MCF 10A (cell line): ENCODE data around the gene FGF14. TPM values are rescaled to one million over a fixed set of nuclear protein-coding genes. Genes with fewer than 3 reads are reported as not detected.

Source experiments
- BruUV-seq: library from RNA; stranded (reverse); fragments of 400-500 nt; replicated peaks from 2 replicates; lab custom pipeline; 2021; lab: Mats Ljungman, UMichigan
- CTCF ChIA-PET: fragments of 300-600 bp; sonication (Branson Sonifier 250); formaldehyde crosslinking; extraction: SDS; loops from one replicate; lab custom pipeline; 2021; ENCODE audit warnings: antibody characterized with exemption, inconsistent platforms; lab: Yijun Ruan, JAX
- POLR2A ChIA-PET: fragments of 300-600, 350-650 bp; sonication (Branson Sonifier 250); formaldehyde crosslinking; extraction: SDS; loops from one replicate; lab custom pipeline; 2020; ENCODE audit warnings: antibody characterized with exemption, inconsistent platforms; lab: Yijun Ruan, JAX
- DNase-seq: peaks from one replicate; pipeline ENCODE4 v3.0.0-alpha.2; 2018; ENCODE audit not compliant: unreplicated experiment
- H3K27ac Mint-ChIP-seq: one replicate; pipeline ENCODE4 v1.8.0; 2022; ENCODE audit warnings: mild to moderate bottlenecking, low read depth, mixed read lengths; ENCODE audit not compliant: unreplicated experiment
- H3K27me3 Mint-ChIP-seq: one replicate; pipeline ENCODE4 v1.8.0; 2022; ENCODE audit warnings: mixed read lengths; ENCODE audit not compliant: insufficient read depth, unreplicated experiment
- H3K36me3 Mint-ChIP-seq: one replicate; pipeline ENCODE4 v1.8.0; 2022; ENCODE audit warnings: mild to moderate bottlenecking, moderate library complexity, mixed read lengths; ENCODE audit not compliant: insufficient read depth, unreplicated experiment
- H3K4me1 Mint-ChIP-seq: one replicate; pipeline ENCODE4 v1.8.0; 2022; ENCODE audit warnings: mixed read lengths; ENCODE audit not compliant: insufficient read depth, unreplicated experiment
- H3K4me3 Mint-ChIP-seq: one replicate; pipeline ENCODE4 v1.8.0; 2022; ENCODE audit warnings: mild to moderate bottlenecking, moderate library complexity, mixed read lengths; ENCODE audit not compliant: unreplicated experiment
- H3K9me3 Mint-ChIP-seq: one replicate; pipeline ENCODE4 v1.8.0; 2022; ENCODE audit warnings: mixed read lengths; ENCODE audit not compliant: unreplicated experiment
- intact Hi-C: fragments of 100-400 bp; cut with micrococcal nuclease; formaldehyde crosslinking; loops from 2 replicates; pipeline ENCODE4 v1.14.1; 2022
- total RNA-seq: library from RNA; stranded (reverse); gene quantifications from 2 replicates; pipeline ENCODE4 v1.2.3, GENCODE V29; 2022
- TF ChIP-seq, protein P1 (sequence below): fragments of 200-600 bp; IDR thresholded peaks from one replicate; pipeline ENCODE4 v1.8.0; 2022; ENCODE audit warnings: antibody characterized with exemption, mild to moderate bottlenecking; ENCODE audit not compliant: unreplicated experiment

The FGF14 gene
- total RNA-seq, 1 experiment from 2014 or later = not detected

DNA sequence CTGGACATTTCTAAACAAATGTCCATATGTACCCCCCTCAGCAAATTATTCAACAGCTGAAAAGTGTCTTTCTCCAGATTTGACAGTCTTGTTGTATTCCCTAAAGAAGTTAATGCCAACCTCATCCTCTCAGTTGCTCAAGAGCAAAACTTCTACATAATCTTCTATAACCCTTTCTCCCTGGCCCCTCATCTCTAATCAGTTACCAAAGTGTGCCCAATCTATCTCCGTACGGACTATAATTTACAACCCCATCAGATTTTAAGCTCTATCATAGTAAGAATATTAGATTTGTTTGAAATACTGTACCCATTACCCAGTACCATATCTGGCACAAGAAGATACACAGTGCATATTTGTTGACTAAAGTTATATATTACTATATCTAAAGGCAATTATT, 101.5 kb downstream of the FGF14 start:
- H3K27ac Mint-ChIP-seq = no peak overlapping the region
- H3K27me3 Mint-ChIP-seq = no peaks in the 10 kb centered on the region
- no TSS peak for BruUV-seq
- CTCF ChIA-PET = interaction anchor here (0.9 kb wide), 1 partner anchor 11 kb away, joined by 3 read pairs; no protein-coding TSS in a partner anchor
- POLR2A ChIA-PET = no interaction called here
- no peaks in the 10 kb centered on the region for H3K36me3 Mint-ChIP-seq
- intact Hi-C loops = no loop called here
- H3K4me3 Mint-ChIP-seq = no peak overlapping the region
- no peaks in the 10 kb centered on the region for H3K4me1 Mint-ChIP-seq
- TF ChIP-seq, protein P1, sequence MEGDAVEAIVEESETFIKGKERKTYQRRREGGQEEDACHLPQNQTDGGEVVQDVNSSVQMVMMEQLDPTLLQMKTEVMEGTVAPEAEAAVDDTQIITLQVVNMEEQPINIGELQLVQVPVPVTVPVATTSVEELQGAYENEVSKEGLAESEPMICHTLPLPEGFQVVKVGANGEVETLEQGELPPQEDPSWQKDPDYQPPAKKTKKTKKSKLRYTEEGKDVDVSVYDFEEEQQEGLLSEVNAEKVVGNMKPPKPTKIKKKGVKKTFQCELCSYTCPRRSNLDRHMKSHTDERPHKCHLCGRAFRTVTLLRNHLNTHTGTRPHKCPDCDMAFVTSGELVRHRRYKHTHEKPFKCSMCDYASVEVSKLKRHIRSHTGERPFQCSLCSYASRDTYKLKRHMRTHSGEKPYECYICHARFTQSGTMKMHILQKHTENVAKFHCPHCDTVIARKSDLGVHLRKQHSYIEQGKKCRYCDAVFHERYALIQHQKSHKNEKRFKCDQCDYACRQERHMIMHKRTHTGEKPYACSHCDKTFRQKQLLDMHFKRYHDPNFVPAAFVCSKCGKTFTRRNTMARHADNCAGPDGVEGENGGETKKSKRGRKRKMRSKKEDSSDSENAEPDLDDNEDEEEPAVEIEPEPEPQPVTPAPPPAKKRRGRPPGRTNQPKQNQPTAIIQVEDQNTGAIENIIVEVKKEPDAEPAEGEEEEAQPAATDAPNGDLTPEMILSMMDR = no peak
- no peak for DNase-seq
- no peaks in the 10 kb centered on the region for H3K9me3 Mint-ChIP-seq

DNA sequence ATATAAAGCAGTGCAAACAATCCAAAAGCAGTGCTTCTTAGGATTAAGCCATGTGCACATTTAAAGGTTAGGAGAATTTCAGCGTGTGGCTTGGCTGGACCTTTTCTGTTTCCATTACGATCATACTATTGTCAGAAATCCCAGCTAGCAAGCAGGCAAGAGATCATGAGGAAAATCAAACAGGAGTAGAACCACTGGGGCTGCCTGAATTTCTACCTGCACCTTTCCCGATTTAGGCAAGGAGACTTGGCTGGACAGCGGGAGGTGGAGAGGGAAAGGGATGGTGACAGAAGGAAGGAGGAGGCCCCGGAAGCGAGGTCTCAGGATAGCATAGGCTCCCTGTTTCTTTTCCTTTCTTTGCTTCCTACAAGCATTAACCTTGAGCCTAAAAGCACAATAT, 102.5 kb downstream of the FGF14 start:
- intact Hi-C loops = no loop called here
- ChIA-PET POLR2A (no interaction called here), CTCF (no interaction called here)
- BruUV-seq = no TSS peak
- Mint-ChIP-seq H3K36me3 (no peaks in the 10 kb centered on the region), H3K4me1 (no peaks in the 10 kb centered on the region), H3K27me3 (no peaks in the 10 kb centered on the region), H3K9me3 (no peaks in the 10 kb centered on the region), H3K4me3 (no peak overlapping the region), H3K27ac (no peak overlapping the region)
- no peak for DNase-seq
- TF ChIP-seq, protein P1 = no peak

DNA sequence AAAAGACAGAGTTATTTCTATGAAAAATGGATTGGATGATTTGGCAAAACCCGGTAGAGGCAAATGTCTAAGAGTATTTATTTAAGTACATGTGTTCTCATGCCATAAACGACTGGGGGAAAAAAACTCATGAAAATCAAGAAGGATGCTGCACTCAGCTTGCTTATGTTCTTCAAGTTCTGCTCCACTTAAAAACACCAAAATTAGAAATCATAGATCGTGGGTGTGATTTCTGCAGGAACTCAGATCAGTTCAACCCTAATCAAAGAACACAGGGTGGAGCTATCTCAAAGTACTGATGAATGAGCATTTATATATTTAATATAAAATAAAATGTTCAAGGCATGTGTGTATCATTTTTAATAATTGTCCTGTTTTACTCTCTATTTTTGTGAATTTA, 103.8 kb downstream of the FGF14 start:
- no TSS peak for BruUV-seq
- intact Hi-C loops = no loop called here
- ChIA-PET POLR2A (no interaction called here), CTCF (no interaction called here)
- Mint-ChIP-seq H3K4me3 (no peak overlapping the region), H3K36me3 (no peaks in the 10 kb centered on the region), H3K27ac (no peak overlapping the region), H3K9me3 (no peaks in the 10 kb centered on the region), H3K4me1 (no peaks in the 10 kb centered on the region), H3K27me3 (no peaks in the 10 kb centered on the region)
- no peak for DNase-seq
- TF ChIP-seq, protein P1 = no peak

GRCh38 chr13:102295316-102296048, 106.4 kb downstream of the FGF14 start:
- no peaks in the 10 kb centered on the region for H3K27me3 Mint-ChIP-seq
- H3K27ac Mint-ChIP-seq = no peak overlapping the region
- POLR2A ChIA-PET = no interaction called here
- no peaks in the 10 kb centered on the region for H3K36me3 Mint-ChIP-seq
- no TSS peak for BruUV-seq
- CTCF ChIA-PET = no interaction called here
- TF ChIP-seq, protein P1 = no peak
- H3K9me3 Mint-ChIP-seq = no peaks in the 10 kb centered on the region
- no peaks in the 10 kb centered on the region for H3K4me1 Mint-ChIP-seq
- peak; percentile 27 for DNase-seq
- H3K4me3 Mint-ChIP-seq = no peak overlapping the region
- intact Hi-C loops = no loop called here
